Lower leg skin (tissue), 3 donors: Measurements from ENCODE around the gene RTL5.

Source experiments
- POLR2A ChIP-seq, 2 donors: fragments of 450-650 bp; IDR thresholded peaks; one replicate each; pipeline ENCODE4 v1.6.1; 2016 to 2017; ENCODE audit warnings: antibody characterized with exemption in 2 of 2, mild to moderate bottlenecking in 1 of 2, moderate library complexity in 1 of 2
- TF ChIP-seq, protein P1 (sequence below), 3 donors: fragments of 450-650 bp; IDR thresholded peaks; one replicate each; pipeline ENCODE4 v1.5.1; 2016; ENCODE audit warnings: antibody characterized with exemption in 3 of 3, mild to moderate bottlenecking in 3 of 3, moderate library complexity in 2 of 3

DNA sequence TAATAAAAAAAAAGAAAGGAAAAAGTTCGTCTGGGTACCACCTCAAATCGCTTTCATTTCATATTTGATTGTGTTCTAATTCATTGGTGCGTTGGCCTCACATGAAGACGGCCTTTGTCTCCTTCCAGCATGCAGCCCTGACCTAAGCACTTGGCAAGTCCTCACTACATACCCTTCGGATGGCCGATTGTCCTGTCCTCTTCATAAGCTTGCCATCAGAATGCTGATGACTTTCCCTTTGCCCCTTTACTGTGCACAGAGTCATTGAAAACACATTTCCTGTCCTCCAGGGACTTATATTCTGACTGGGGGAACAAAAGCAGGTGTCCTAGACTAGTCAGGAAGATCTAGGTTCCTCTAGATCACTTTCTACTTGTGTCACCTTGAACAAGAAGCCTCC is 43.0 kb downstream of the RTL5 start:
- TF ChIP-seq, protein P1, sequence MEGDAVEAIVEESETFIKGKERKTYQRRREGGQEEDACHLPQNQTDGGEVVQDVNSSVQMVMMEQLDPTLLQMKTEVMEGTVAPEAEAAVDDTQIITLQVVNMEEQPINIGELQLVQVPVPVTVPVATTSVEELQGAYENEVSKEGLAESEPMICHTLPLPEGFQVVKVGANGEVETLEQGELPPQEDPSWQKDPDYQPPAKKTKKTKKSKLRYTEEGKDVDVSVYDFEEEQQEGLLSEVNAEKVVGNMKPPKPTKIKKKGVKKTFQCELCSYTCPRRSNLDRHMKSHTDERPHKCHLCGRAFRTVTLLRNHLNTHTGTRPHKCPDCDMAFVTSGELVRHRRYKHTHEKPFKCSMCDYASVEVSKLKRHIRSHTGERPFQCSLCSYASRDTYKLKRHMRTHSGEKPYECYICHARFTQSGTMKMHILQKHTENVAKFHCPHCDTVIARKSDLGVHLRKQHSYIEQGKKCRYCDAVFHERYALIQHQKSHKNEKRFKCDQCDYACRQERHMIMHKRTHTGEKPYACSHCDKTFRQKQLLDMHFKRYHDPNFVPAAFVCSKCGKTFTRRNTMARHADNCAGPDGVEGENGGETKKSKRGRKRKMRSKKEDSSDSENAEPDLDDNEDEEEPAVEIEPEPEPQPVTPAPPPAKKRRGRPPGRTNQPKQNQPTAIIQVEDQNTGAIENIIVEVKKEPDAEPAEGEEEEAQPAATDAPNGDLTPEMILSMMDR (IDR thresholded peaks at IDR 0.05), result no peak
- TF ChIP-seq POLR2A (IDR thresholded peaks at IDR 0.05), result no peak
